Gastrocnemius medialis (tissue), 4 donors: ENCODE data around the gene MED13L. TPM values are rescaled to one million over a fixed set of nuclear protein-coding genes. Genes with fewer than 3 reads are reported as not detected.
"Not testable (repeated sequence)": the region's sequence is repeated elsewhere in the genome, so short reads cannot be mapped to it uniquely, and the experiment has no call there.

Experiments used
- ATAC-seq, 2 donors: fragments of 150-250 bp; one replicate each; pipeline ENCODE4 v1.9.1; 2016
- DNase-seq, 2 donors: peaks; one replicate each; pipeline ENCODE4 v3.0.0-alpha.2; 2019
- H3K27ac ChIP-seq, 4 donors: fragments of 200-600 bp; sonication (generic); 1 replicate in 1 of 4; 2 replicates in 3 of 4; pipeline ENCODE4 v1.5.1; 2016 to 2018; ENCODE audit warnings: mild to moderate bottlenecking in 2 of 4, moderate library complexity in 1 of 4
- H3K27me3 ChIP-seq, 3 donors: fragments of 200-600 bp; sonication (generic) in 2 of 3; 1 replicate in 1 of 3; 2 replicates in 2 of 3; pipeline versions ENCODE4 v1.5.1 to v1.6.0; 2016 to 2019; ENCODE audit warnings: mild to moderate bottlenecking in 1 of 3, moderate library complexity in 1 of 3
- H3K36me3 ChIP-seq, 2 donors: fragments of 200-600 bp; sonication (generic) in 1 of 2; one replicate each; pipeline ENCODE4 v1.5.1; 2017 to 2018
- H3K4me1 ChIP-seq, 2 donors: fragments of 200-600 bp; sonication (generic) in 1 of 2; one replicate each; pipeline ENCODE4 v1.5.1; 2016 to 2017; ENCODE audit warnings: mild to moderate bottlenecking in 2 of 2
- H3K4me3 ChIP-seq, 4 donors: fragments of 200-600 bp; sonication (generic) in 3 of 4; 1 replicate in 1 of 4; 2 replicates in 3 of 4; pipeline ENCODE4 v1.5.1; 2016 to 2019; ENCODE audit warnings: mild to moderate bottlenecking in 2 of 4
- H3K9me3 ChIP-seq, 3 donors: fragments of 200-600 bp; sonication (generic) in 2 of 3; 1 replicate in 1 of 3; 2 replicates in 2 of 3; pipeline ENCODE4 v1.5.1; 2016 to 2019
- CTCF ChIP-seq, 5 experiments: fragments of 450-650 bp in 3 of 5; fragments of 200-600 bp in 2 of 5; sonication (generic) in 2 of 5; IDR thresholded peaks in 4 of 5; conservative IDR thresholded peaks in 1 of 5; 1 replicate in 4 of 5; 2 replicates in 1 of 5; pipeline ENCODE4 v1.5.1; 2016 to 2019; ENCODE audit warnings: antibody characterized with exemption in 5 of 5, mild to moderate bottlenecking in 3 of 5, moderate library complexity in 3 of 5
- POLR2A ChIP-seq, 2 donors: fragments of 450-650 bp; IDR thresholded peaks; one replicate each; pipeline ENCODE4 v1.6.1; 2017; ENCODE audit warnings: antibody characterized with exemption in 2 of 2, mild to moderate bottlenecking in 2 of 2, moderate library complexity in 2 of 2
- in situ Hi-C, 4 donors: fragments of 200-750 bp; cut with MboI; loops; one replicate each; pipeline versions ENCODE4 v1.15.0 to v1.8.0; 2017; ENCODE audit warnings: low sequenced_read_pairs in 4 of 4
- intact Hi-C: fragments of 100-400 bp; cut with DNase I; formaldehyde crosslinking; loops from one replicate; pipeline ENCODE4 v1.15.1; 2023; ENCODE audit warnings: low total_unique reads
- total RNA-seq, 4 donors: library from RNA; depleted of rRNA; stranded (reverse); fragments of >200 nt; gene quantifications; one replicate each; pipeline versions ENCODE4 v1.1.0 to v1.2.3, GENCODE V29; 2016

Gene MED13L
- total RNA-seq, 4 donors from 2014 or later: 59.5 to 92.6 (median 74.1) TPM

GRCh38 chr12:116236148-116236731 is 41.3 kb downstream of the MED13L start:
- in situ Hi-C loops: loop anchor here (5.0 to 25.0 kb wide), 4 partner anchors 91 to 239 kb away; no protein-coding TSS in a partner anchor
- H3K27me3 ChIP-seq: no peaks in the 10 kb centered on the region
- ATAC-seq: peak; percentile 80 to 82
- DNase-seq: peak; percentile 43 to 56
- H3K9me3 ChIP-seq: no peaks in the 10 kb centered on the region
- H3K27ac ChIP-seq: peak overlapping the region; percentile 4 to 73 (median 44)
- peaks cover 51 to 64% of the 10 kb centered on the region in 2 donors for H3K4me1 ChIP-seq
- no peak overlapping the region for H3K4me3 ChIP-seq
- TF ChIP-seq CTCF (IDR thresholded peaks at IDR 0.05 in 4 of 5, conservative IDR thresholded peaks at IDR 0.05 in 1 of 5) (peak; percentile 74 to 91 (median 82)), POLR2A (IDR thresholded peaks at IDR 0.05) (no peak)
- intact Hi-C loops: loop anchor here (1.0 to 5.0 kb wide), 5 partner anchors 93 to 363 kb away; no protein-coding TSS in a partner anchor
- no peaks in the 10 kb centered on the region for H3K36me3 ChIP-seq

DNA sequence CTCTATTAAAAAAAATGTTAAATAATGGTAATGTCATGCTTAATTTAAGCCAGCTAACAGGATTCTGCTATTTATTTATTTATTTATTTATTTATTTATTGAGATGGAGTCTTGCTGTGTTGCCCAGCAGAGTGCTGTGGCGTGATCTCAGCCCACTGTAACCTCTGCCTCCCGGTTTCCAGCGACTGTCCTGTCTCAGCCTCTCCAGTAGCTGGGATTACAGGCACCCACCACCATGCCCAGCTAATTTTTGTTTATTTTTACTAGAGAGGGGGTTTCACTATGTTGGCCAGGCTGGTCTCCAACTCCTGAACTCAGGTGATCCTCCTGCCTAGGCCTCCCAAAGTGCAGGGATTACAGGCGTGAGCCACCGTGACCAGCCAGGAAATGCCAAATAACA is 43.3 kb downstream of the MED13L start:
- H3K36me3 ChIP-seq, H3K9me3 ChIP-seq, intact Hi-C loops, ATAC-seq, DNase-seq, H3K27ac ChIP-seq, H3K27me3 ChIP-seq, H3K4me3 ChIP-seq: not testable (repeated sequence)
- in situ Hi-C loops: loop anchor here in 3 of 4 donors (5.0 to 25.0 kb wide), 4 partner anchors 89 to 237 kb away; no protein-coding TSS in a partner anchor
- H3K4me1 ChIP-seq: peaks cover 43 to 61% of the 10 kb centered on the region in 2 donors

GRCh38 chr12:116233669-116234068 is 43.8 kb downstream of the MED13L start:
- TF ChIP-seq POLR2A (IDR thresholded peaks at IDR 0.05) (no peak), CTCF (IDR thresholded peaks at IDR 0.05 in 4 of 5, conservative IDR thresholded peaks at IDR 0.05 in 1 of 5) (no peak)
- H3K4me1 ChIP-seq: peaks cover 41 to 59% of the 10 kb centered on the region in 2 donors
- no peaks in the 10 kb centered on the region for H3K27me3 ChIP-seq
- H3K9me3 ChIP-seq: no peaks in the 10 kb centered on the region
- intact Hi-C loops (no loop called here), in situ Hi-C loops (loop anchor here in 3 of 4 donors (5.0 to 25.0 kb wide), 4 partner anchors 89 to 236 kb away; no protein-coding TSS in a partner anchor)
- DNase-seq (no peak), ATAC-seq (no peak)
- H3K4me3 ChIP-seq: no peak overlapping the region
- no peaks in the 10 kb centered on the region for H3K36me3 ChIP-seq
- no peak overlapping the region for H3K27ac ChIP-seq

- TF ChIP-seq POLR2A (IDR thresholded peaks at IDR 0.05) (no peak), CTCF (IDR thresholded peaks at IDR 0.05 in 4 of 5, conservative IDR thresholded peaks at IDR 0.05 in 1 of 5) (no peak)
- H3K4me1 ChIP-seq: peaks cover 21 to 27% of the 10 kb centered on the region in 2 donors
- intact Hi-C loops (no loop called here), in situ Hi-C loops (loop anchor here in 2 of 4 donors (10.0 to 25.0 kb wide), 2 partner anchors 91 to 93 kb away; no protein-coding TSS in a partner anchor)
- ATAC-seq (no peak), DNase-seq (no peak)
- H3K9me3 ChIP-seq: no peaks in the 10 kb centered on the region
- H3K4me3 ChIP-seq: no peak overlapping the region
- no peaks in the 10 kb centered on the region for H3K36me3 ChIP-seq
- H3K27ac ChIP-seq: no peak overlapping the region
- no peaks in the 10 kb centered on the region for H3K27me3 ChIP-seq
Measured at GRCh38 chr12:116227811-116228210, 49.7 kb downstream of the MED13L start.

DNA sequence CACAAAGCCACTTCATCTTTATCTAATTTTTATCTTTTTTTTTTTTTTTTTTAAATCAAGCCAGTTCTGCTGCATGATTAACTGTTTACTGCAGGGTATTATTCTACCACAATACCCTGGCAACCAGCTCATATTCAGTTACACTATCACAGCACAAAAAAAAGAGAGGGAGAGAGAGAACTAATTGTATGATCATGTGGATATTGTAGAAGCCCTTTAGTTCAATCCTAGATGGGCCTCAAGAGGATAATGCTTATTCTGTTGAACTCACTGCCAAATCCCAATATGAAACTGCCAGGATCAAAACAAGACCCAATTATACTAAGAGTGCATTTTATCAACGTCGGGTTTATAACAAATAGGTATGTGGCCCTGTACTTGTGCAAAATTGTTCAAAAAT is 51.5 kb downstream of the MED13L start:
- Histone ChIP-seq H3K9me3 (no peaks in the 10 kb centered on the region), H3K27ac (no peak overlapping the region), H3K27me3 (no peaks in the 10 kb centered on the region), H3K36me3 (no peaks in the 10 kb centered on the region), H3K4me3 (no peak overlapping the region), H3K4me1 (peaks cover 23 to 28% of the 10 kb centered on the region in 2 donors)
- ATAC-seq (no peak), DNase-seq (no peak)
- in situ Hi-C loops: loop anchor here in 2 of 4 donors (10.0 to 25.0 kb wide), 2 partner anchors 89 to 91 kb away; no protein-coding TSS in a partner anchor
- TF ChIP-seq CTCF (IDR thresholded peaks at IDR 0.05 in 4 of 5, conservative IDR thresholded peaks at IDR 0.05 in 1 of 5) (no peak), POLR2A (IDR thresholded peaks at IDR 0.05) (no peak)
- intact Hi-C loops: no loop called here
